AG04450 (cell line): ENCODE data around the gene PARM1. TPM values are rescaled to one million over a fixed set of nuclear protein-coding genes. Genes with fewer than 3 reads are reported as not detected.
A peak's percentile ranks its signal among the peaks of the same experiment; 100 is the strongest.

ENCODE experiments used
- CTCF ChIA-PET: fragments of 300-600, 350-600 bp; formaldehyde crosslinking; extraction: SDS; loops from one replicate; lab custom pipeline; 2022; ENCODE audit warnings: antibody characterized with exemption, inconsistent platforms; lab: Charles Lee
- POLR2A ChIA-PET: fragments of 350-600 bp; formaldehyde crosslinking; extraction: SDS; loops from one replicate; lab custom pipeline; 2021; ENCODE audit warnings: antibody characterized with exemption, inconsistent platforms; lab: Yijun Ruan, JAX
- DNase-seq: peaks from one replicate; pipeline ENCODE4 v3.0.0-alpha.2; 2011; ENCODE audit warnings: low read depth, low spot score
- H3K27ac ChIP-seq: one replicate; pipeline ENCODE4 v1.5.1; 2012; ENCODE audit warnings: low read depth, low read length, control low read depth
- H3K27me3 ChIP-seq: one replicate; pipeline ENCODE4 v1.6.0; 2012; ENCODE audit warnings: low read length; ENCODE audit not compliant: control insufficient read depth, insufficient read depth
- H3K4me3 ChIP-seq: 2 replicates; pipeline ENCODE4 v1.5.1; 2011; ENCODE audit warnings: mild to moderate bottlenecking, low read depth, low read length, control low read depth
- H3K9me3 ChIP-seq: 2 replicates; pipeline ENCODE4 v1.5.1; 2012; ENCODE audit warnings: low read length; ENCODE audit not compliant: control insufficient read depth, insufficient read depth
- polyA plus RNA-seq: library from polyadenylated mRNA; depleted of rRNA; stranded (reverse); fragments of >200 nt; gene quantifications from 2 replicates; pipeline ENCODE4 v1.2.3, GENCODE V29; 2011
- TF ChIP-seq, protein P1 (sequence below): IDR thresholded peaks from 2 replicates; pipeline ENCODE4 v1.5.1; 2011; ENCODE audit warnings: low read depth, low read length, control low read depth, inconsistent platforms

PARM1 gene
- polyA plus RNA-seq, 1 experiment: 0.10 TPM

DNA sequence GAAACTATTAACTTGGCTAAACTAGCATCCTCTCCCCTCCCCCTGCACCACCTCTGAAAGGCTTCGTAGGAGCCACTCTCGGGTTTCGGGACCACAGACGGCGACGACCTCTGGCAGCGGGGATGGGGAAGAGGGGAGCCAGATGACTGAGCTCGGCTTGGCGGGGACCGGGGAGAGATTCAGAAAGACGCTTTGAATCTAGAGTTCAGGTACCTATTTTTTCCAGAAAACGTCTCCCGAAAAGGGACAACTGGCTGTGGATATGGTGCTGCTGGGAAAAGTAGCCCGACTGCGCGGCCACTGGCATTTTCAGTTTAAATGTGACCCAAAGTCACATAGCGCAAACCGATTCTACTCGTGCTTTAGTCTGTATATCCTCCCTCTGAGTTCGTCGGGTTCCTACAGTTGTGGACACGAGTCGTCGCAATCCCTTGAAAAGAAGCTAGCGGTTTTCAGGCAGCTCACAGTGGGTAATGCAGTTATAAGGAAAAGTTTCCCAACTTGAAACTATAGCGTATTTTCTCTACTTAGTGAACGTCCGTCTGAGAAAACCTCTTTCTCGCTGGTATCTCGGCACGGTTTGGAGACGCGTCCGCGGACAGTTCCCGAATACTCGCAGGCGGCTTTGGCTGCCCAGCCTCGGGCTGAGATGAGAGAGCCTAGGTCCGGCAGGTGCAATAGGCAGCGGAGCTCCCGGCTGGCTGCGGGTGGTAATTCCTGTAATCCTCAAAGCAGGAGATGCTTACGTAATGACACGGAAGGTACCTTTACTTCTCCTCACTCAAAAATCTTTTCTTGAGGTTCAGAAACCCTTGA, 1.3 kb downstream of the PARM1 start:
- Histone ChIP-seq H3K4me3 (peak overlapping the region; percentile 17), H3K27me3 (peaks cover 45% of the 10 kb centered on the region), H3K27ac (no peak overlapping the region), H3K9me3 (peaks cover 6% of the 10 kb centered on the region; the same call in 1 of the 2 replicates)
- DNase-seq: no peak
- TF ChIP-seq, protein P1, sequence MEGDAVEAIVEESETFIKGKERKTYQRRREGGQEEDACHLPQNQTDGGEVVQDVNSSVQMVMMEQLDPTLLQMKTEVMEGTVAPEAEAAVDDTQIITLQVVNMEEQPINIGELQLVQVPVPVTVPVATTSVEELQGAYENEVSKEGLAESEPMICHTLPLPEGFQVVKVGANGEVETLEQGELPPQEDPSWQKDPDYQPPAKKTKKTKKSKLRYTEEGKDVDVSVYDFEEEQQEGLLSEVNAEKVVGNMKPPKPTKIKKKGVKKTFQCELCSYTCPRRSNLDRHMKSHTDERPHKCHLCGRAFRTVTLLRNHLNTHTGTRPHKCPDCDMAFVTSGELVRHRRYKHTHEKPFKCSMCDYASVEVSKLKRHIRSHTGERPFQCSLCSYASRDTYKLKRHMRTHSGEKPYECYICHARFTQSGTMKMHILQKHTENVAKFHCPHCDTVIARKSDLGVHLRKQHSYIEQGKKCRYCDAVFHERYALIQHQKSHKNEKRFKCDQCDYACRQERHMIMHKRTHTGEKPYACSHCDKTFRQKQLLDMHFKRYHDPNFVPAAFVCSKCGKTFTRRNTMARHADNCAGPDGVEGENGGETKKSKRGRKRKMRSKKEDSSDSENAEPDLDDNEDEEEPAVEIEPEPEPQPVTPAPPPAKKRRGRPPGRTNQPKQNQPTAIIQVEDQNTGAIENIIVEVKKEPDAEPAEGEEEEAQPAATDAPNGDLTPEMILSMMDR: no peak
- CTCF ChIA-PET: interaction anchor here (0.7 to 1.3 kb wide), 4 partner anchors 9 to 557 kb away, joined by 3 to 6 read pairs (median 5); no protein-coding TSS in a partner anchor
- POLR2A ChIA-PET: no interaction called here

DNA sequence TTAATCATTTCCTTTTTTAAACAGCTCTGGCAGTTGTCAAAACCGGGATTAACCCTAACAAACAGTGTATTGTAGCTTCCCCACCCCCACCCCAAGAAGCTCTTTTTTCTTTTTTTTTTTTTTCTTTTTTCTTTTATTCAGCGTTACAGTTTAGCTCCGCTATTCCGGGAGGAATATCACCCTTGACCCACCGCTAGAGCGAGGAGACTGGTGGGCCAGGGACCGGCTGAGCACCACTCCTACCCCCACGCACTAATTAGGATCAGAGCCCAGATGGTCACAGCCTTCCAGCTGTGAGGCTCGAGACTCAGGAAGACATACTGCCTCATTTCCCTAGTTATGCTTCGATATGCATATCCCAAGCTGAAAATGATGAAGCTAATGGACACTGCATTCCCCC, 2.0 kb downstream of the PARM1 start:
- ChIA-PET CTCF (interaction anchor here (1.3 kb wide), 1 partner anchor 556 kb away, joined by 6 read pairs; no protein-coding TSS in a partner anchor), POLR2A (no interaction called here)
- Histone ChIP-seq H3K9me3 (peaks cover 6% of the 10 kb centered on the region; the same call in 1 of the 2 replicates), H3K27ac (no peak overlapping the region), H3K4me3 (no peak overlapping the region), H3K27me3 (peaks cover 45% of the 10 kb centered on the region)
- TF ChIP-seq, protein P1: no peak
- no peak for DNase-seq

DNA sequence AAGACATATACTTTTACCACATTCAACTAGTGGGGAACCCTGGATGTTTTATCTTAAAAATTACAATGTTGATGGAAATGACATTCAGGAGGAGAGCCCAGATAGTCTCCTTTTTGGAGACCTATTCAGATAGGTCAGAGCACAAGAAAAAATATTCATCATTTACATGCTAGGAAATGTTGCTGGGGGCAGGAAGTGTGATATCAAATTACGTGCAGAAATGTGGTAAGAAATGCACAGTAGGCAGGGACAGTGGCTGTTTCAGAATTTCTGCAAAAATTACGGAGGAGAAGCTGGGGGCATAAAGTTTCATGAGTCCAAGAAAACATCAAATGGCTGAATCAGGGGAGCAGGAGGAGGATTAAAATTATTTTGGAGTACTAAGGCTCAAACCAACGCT, 8.2 kb downstream of the PARM1 start:
- TF ChIP-seq, protein P1: no peak
- CTCF ChIA-PET: no interaction called here
- Histone ChIP-seq H3K4me3 (no peak overlapping the region), H3K27me3 (peaks cover 4% of the 10 kb centered on the region), H3K9me3 (no peaks in the 10 kb centered on the region), H3K27ac (no peak overlapping the region)
- no peak for DNase-seq
- POLR2A ChIA-PET: no interaction called here

DNA sequence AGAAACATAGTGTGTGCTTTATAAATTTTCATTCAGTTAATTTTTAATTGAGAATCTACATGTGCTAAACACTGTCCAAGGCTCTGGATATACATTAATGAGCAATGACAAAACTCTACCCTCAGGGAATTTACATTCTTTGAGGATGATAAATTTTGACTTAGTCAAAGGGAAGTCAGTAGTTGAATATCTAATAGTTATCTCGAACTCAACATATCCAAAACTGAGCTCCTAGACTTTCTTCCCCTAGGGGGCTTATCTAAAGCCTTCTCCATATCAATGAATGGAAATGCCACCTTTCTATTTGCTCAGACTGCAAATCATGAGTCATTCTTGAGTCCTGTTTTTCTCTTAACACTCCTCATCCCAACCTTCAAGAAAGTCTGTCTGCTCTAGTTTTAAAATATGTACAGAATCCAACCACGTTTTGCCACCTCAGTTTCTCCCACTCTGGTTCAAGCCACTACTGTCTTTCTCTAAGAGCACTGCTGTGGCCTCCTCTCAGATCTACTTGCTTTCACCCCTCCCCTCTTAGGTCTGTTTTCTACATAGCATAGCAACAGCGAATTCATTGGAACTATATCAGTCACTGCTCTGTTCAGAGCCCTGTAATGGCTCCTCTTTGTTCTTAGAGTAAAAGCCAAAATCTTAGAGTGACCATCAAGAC, 9.5 kb downstream of the PARM1 start:
- no peaks in the 10 kb centered on the region for H3K9me3 ChIP-seq
- POLR2A ChIA-PET: no interaction called here
- H3K27ac ChIP-seq: no peak overlapping the region
- no peaks in the 10 kb centered on the region for H3K27me3 ChIP-seq
- CTCF ChIA-PET: interaction anchor here (2.0 kb wide), 1 partner anchor 9 kb away, joined by 6 read pairs; the partner anchor contains the start of gene PARM1
- H3K4me3 ChIP-seq: no peak overlapping the region
- TF ChIP-seq, protein P1: no peak
- DNase-seq: no peak

DNA sequence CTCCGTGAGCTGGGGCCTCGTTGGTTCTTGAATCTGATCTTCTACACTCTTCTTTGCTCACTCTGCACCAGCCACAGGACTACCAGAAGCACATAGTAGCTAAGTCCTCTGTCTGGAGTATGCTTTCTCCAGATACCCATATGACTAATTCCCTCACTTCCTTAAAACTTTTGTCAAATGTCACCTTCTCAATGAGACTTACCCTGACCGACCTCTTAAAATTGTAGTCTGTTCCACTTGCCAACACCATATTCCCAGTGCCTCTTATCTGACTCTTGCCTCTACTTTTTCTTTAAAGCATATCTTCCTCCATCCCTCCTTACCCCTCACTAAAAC, 10.0 kb downstream of the PARM1 start:
- H3K27ac ChIP-seq: no peak overlapping the region
- TF ChIP-seq, protein P1: no peak
- ChIA-PET CTCF (interaction anchor here (1.0 to 2.0 kb wide), 2 partner anchors 10 to 68 kb away, joined by 3 to 6 read pairs; partner anchors contain the start of gene PARM1), POLR2A (no interaction called here)
- no peak for DNase-seq
- H3K27me3 ChIP-seq: no peaks in the 10 kb centered on the region
- H3K4me3 ChIP-seq: no peak overlapping the region
- H3K9me3 ChIP-seq: no peaks in the 10 kb centered on the region
